Measurements from ENCODE around the gene CYSRT1. TPM values are rescaled to one million over a fixed set of nuclear protein-coding genes. Genes with fewer than 3 reads are reported as not detected.

The CYSRT1 gene
- total RNA-seq, 1 donor from 2014 or later = 1.9 TPM

GRCh38 chr9:137270929-137271695 is 46.1 kb downstream of the CYSRT1 start:
- peaks cover 12% of the 10 kb centered on the region for H3K36me3 Mint-ChIP-seq
- H3K27ac Mint-ChIP-seq = peak overlapping the region; percentile 39
- no peak for TF ChIP-seq CTCF (IDR thresholded peaks at IDR 0.05; ENCODE audit: unreplicated experiment)
- no peaks in the 10 kb centered on the region for H3K27me3 Mint-ChIP-seq (ENCODE audit: low read depth)
- no peak for DNase-seq (ENCODE audit: low spot score in 2 of 2, unreplicated experiment in 2 of 2)
- H3K4me3 Mint-ChIP-seq = no peak overlapping the region
- no peaks in the 10 kb centered on the region for H3K9me3 Mint-ChIP-seq
- peaks cover 13% of the 10 kb centered on the region for H3K4me1 Mint-ChIP-seq

GRCh38 chr9:137271696-137272076 is 46.7 kb downstream of the CYSRT1 start:
- H3K27ac Mint-ChIP-seq = no peak overlapping the region
- peaks cover 12% of the 10 kb centered on the region for H3K36me3 Mint-ChIP-seq
- no peaks in the 10 kb centered on the region for H3K27me3 Mint-ChIP-seq (ENCODE audit: low read depth)
- TF ChIP-seq CTCF (IDR thresholded peaks at IDR 0.05; ENCODE audit: unreplicated experiment) = no peak
- no peak for DNase-seq (ENCODE audit: low spot score in 2 of 2, unreplicated experiment in 2 of 2)
- H3K9me3 Mint-ChIP-seq = no peaks in the 10 kb centered on the region
- peaks cover 15% of the 10 kb centered on the region for H3K4me1 Mint-ChIP-seq
- H3K4me3 Mint-ChIP-seq = no peak overlapping the region

- Mint-ChIP-seq H3K4me3 (no peak overlapping the region), H3K27me3 (ENCODE audit: low read depth) (no peaks in the 10 kb centered on the region), H3K36me3 (peaks cover 12% of the 10 kb centered on the region), H3K9me3 (no peaks in the 10 kb centered on the region), H3K27ac (no peak overlapping the region), H3K4me1 (peaks cover 21% of the 10 kb centered on the region)
- DNase-seq (ENCODE audit: low spot score in 2 of 2, unreplicated experiment in 2 of 2) = no peak
- no peak for TF ChIP-seq CTCF (IDR thresholded peaks at IDR 0.05; ENCODE audit: unreplicated experiment)
Measured at GRCh38 chr9:137272241-137273094, 47.5 kb downstream of the CYSRT1 start.

GRCh38 chr9:137273095-137273490 is 48.1 kb downstream of the CYSRT1 start:
- peaks cover 24% of the 10 kb centered on the region for H3K4me1 Mint-ChIP-seq
- H3K27me3 Mint-ChIP-seq (ENCODE audit: low read depth) = no peaks in the 10 kb centered on the region
- peaks cover 12% of the 10 kb centered on the region for H3K36me3 Mint-ChIP-seq
- no peak overlapping the region for H3K4me3 Mint-ChIP-seq
- no peak for TF ChIP-seq CTCF (IDR thresholded peaks at IDR 0.05; ENCODE audit: unreplicated experiment)
- no peak for DNase-seq (ENCODE audit: low spot score in 2 of 2, unreplicated experiment in 2 of 2)
- H3K27ac Mint-ChIP-seq = no peak overlapping the region
- no peaks in the 10 kb centered on the region for H3K9me3 Mint-ChIP-seq

- no peak for DNase-seq (ENCODE audit: low spot score in 2 of 2, unreplicated experiment in 2 of 2)
- no peak overlapping the region for H3K4me3 Mint-ChIP-seq
- no peak overlapping the region for H3K27ac Mint-ChIP-seq
- no peaks in the 10 kb centered on the region for H3K9me3 Mint-ChIP-seq
- no peaks in the 10 kb centered on the region for H3K27me3 Mint-ChIP-seq (ENCODE audit: low read depth)
- H3K4me1 Mint-ChIP-seq = peaks cover 24% of the 10 kb centered on the region
- H3K36me3 Mint-ChIP-seq = peaks cover 9% of the 10 kb centered on the region
- TF ChIP-seq CTCF (IDR thresholded peaks at IDR 0.05; ENCODE audit: unreplicated experiment) = no peak
Measured at GRCh38 chr9:137273611-137274320, 48.8 kb downstream of the CYSRT1 start.
